GM19438 (cell line): ENCODE data around the gene HDDC3.

Source experiments
- ATAC-seq: cut with Tn5 transposase; IDR thresholded peaks from one replicate; pipeline ENCODE4 v1.9.1; 2021; ENCODE audit warnings: low read depth; ENCODE audit not compliant: unreplicated experiment

The HDDC3 gene

GRCh38 chr15:90895571-90896117 lies 36.7 kb downstream of the HDDC3 start:
- ATAC-seq = no peak

- ATAC-seq = no peak
Measured at GRCh38 chr15:90893175-90894090, 38.9 kb downstream of the HDDC3 start.

DNA sequence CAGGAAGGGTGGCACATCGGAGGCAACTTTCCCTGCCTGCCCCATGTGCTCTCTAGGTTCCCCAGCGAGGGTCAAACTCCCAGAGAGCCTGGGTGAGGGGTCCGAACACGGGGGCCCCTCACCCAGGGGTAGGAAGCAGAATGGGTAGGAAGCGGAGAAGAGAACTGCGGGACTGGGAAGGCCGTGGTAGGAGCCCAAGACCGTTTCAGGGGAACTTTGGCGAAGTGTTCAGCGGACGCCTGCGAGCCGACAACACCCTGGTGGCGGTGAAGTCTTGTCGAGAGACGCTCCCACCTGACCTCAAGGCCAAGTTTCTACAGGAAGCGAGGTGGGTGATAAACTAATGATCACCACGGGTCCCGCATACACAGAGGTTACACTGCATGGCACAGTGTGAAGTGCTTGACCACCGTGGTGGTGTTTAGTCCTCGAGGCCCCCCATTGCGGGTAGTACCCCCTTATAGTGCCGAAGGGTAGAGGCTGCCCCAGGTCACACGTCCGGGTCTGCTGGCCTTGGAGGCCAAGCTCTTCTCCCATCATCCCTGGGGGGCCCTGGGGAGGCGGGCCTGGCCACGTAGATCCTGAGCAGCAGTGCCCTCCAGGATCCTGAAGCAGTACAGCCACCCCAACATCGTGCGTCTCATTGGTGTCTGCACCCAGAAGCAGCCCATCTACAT lies 39.7 kb downstream of the HDDC3 start:
- no peak for ATAC-seq

DNA sequence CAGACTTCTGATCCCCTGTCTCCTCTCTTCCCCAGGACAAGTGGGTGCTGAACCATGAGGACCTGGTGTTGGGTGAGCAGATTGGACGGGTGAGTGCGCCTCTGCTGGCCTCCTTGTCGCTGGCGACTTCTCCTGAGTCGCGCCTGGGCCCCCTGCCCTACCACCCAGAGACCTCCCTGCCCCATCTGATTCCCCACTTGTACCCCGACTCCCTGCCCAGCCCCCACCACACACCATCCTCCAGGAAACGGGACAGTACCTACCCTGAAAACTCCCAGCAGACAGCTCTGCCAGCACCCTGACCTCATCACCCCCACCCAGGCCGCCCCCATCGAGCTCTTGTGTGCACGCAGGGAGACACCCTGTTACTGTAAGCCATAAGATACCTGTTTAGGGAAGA lies 40.3 kb downstream of the HDDC3 start:
- no peak for ATAC-seq

DNA sequence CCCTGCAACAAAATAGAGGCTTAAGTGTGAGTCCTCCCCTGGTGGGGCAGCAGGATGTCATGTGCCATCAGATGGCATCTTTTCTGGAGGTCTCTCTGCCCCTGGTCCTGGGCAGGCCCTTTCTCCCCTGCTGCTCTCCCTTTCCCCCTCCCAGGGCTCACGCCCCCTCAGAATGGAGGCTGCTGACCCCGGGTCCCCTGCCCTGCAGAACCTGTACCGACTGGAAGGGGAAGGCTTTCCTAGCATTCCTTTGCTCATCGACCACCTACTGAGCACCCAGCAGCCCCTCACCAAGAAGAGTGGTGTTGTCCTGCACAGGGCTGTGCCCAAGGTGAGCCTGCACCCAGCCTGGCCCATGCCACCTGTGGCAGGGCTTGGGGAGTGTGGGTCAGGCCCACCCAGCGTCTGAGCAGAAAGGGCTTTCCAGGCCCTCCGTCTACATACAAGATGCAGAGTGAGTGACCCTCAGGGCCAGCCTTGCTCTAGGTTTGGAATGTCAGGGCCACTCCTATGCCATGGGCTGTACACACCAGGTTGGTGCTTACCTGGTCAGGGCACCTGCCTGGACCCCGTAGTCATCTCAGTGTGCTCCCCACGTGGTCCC lies 40.9 kb downstream of the HDDC3 start:
- ATAC-seq = no peak

- no peak for ATAC-seq
Measured at GRCh38 chr15:90890839-90891238, 41.5 kb downstream of the HDDC3 start.

DNA sequence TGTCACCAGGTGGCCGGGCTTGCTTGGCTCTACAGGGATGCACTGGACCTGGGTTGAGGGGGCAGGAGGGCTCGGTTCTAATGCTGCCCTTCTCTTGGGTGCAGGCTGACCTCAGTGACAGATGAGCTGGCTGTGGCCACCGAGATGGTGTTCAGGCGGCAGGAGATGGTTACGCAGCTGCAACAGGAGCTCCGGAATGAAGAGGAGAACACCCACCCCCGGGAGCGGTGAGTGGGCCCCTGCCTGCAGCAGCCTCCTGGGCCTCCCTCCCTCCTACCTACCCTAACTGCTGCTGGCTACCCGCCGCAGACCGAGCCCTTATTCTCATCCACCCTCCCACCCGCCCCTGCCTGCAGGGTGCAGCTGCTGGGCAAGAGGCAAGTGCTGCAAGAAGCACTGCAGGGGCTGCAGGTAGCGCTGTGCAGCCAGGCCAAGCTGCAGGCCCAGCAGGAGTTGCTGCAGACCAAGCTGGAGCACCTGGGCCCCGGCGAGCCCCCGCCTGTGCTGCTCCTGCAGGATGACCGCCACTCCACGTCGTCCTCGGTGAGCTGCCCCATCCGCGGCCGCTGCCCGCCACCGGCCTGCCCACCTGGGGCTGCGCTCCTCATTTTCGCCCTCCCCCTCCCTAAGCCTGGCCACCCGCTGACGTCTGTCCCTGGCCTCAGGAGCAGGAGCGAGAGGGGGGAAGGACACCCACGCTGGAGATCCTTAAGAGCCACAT lies 42.5 kb downstream of the HDDC3 start:
- ATAC-seq = no peak

- no peak for ATAC-seq
Measured at GRCh38 chr15:90889313-90889730, 43.0 kb downstream of the HDDC3 start.

DNA sequence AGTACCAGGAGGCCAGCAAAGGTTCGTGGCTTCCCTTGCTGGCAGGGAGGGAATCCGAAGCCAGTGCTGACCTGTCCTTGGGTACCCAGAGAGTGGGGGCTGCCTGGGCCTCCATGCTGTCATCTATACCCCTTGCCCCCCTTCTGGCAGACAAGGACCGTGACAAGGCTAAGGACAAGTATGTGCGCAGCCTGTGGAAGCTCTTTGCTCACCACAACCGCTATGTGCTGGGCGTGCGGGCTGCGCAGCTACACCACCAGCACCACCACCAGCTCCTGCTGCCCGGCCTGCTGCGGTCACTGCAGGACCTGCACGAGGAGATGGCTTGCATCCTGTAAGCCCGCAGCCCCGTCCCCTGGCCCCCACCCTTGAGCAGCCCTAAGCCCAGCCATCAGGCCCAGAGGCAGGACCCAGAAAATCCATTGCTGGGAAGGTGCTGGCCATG lies 45.3 kb downstream of the HDDC3 start:
- no peak for ATAC-seq

DNA sequence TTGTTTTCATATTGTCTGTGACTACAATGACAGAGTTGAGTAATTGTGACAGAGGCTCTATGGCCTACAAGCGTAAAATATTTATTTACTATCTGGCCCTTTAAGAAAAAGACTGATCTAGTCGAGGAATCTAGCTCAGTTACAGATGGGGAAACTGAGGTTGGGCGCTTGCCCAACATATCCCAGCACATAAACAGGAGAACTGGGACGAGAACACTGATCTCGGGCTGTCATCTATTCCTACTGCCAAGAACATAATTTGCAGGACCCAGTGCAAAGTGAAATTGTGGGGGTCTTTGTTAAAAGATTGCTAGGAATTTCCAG lies 46.1 kb downstream of the HDDC3 start:
- ATAC-seq = no peak

DNA sequence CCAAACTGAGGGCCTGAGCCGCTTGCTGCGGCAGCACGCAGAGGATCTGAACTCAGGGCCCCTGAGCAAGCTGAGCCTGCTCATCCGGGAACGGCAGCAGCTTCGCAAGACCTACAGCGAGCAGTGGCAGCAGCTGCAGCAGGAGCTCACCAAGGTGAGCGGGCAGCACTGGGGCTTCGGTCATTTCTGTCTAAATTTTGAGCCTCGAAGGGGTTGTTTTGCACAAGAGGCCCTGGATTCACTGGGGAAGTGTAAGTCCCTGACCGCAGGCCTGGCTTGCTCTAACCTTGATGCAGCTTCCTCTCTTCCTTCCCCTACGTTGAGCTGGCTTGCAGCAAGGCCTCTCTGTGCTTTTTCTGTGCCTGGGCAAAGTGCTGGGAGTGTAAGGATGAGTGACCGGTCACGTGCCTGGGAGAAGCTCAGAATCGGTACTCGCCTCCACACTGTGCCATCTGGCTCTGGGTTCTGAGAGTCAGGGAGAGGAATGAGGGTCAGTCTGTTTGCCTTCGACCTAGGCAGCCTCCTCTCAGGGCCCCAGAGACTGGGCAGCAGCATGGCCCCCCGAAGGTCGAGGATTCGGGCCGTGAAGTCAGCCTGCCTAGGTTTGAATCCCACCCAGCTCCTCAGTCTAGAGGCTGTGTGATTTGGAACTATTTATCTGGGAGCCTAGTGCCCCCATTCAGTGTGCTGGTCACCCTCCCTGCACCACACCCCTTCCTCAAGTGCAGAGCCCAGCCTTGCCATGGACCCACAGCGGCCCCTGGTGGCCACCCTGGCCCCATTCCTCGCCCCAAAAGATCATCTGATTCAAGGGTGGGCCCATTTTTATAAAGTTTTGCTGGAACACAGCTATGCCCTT lies 46.7 kb downstream of the HDDC3 start:
- ATAC-seq = peak; percentile 47

- peak; percentile 21 for ATAC-seq
Measured at GRCh38 chr15:90884719-90885431, 47.5 kb downstream of the HDDC3 start.

DNA sequence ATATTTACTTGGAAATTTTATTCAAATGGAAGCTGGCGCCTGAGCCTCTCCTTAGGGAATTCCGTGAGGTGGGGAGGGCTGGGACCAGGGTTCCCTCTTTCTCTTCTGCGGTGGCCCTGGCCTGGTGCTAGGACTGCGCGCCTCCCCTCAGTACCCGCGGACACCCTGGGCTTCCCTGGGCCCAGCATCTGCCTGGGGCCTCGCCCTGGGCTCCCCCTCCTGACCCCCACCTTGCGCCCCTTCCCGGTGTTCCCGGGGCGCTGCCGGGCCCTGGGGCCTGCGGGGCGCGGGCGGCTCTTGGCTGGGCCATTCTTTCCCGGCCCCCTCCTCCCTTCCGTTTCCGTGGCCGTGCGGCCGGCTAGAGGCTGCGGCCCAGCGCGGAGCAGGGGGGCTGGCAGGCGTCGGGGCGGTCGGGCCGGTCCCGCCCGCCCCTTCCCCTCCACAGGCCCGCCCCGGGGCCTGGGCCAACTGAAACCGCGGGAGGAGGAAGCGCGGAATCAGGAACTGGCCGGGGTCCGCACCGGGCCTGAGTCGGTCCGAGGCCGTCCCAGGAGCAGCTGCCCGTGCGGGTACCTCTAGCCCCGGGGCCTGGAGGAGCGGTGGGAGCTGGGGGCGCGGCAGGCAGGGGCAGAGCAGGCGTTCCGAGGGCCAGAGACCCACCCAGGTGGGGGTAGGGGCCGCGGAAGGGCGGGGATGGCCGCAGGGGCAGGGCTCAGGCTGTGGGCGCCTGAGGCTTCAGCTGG lies 48.2 kb downstream of the HDDC3 start, which contains the start of gene FES:
TSS of gene FES (plus strand) at position 529 of the 743 bp plus-strand sequence. CDS start 542 bp downstream, outside the sequence.
- no peak for ATAC-seq

DNA sequence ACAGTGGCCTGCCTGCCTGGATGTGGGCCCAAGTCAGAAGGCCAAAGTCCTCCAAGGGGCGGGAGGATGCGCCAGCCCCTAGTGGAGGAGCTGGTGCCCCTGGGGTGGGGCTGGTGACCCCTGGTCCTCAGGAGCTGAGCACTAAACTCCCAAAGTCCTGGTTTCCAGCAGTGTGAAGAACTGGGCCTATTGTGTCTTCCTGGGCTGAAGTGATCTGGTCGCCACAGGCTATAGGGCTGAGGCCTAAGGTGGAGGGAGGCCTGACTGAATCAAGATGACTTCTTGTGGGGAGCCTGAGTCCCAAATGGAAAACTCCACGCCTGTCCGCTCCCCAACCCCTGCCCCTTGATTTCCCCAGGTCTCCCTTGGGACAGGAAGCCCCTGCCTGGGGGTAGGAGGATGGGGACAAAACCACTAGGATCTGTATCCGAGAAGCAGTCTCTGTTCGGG lies 48.8 kb downstream of the HDDC3 start:
- ATAC-seq = no peak

GRCh38 chr15:90882781-90883525 lies 49.4 kb downstream of the HDDC3 start:
- no peak for ATAC-seq

- no peak for ATAC-seq
Measured at GRCh38 chr15:90881978-90882721, 50.2 kb downstream of the HDDC3 start.
